WTC11 (cell line): ENCODE measurements around the gene TMEM135.

Experiments
- AFF4 ChIP-seq: sonication (generic); formaldehyde crosslinking; IDR thresholded peaks from 2 replicates; pipeline ENCODE4 v1.8.1; 2023; ENCODE audit warnings: mild to moderate bottlenecking, missing genetic modification reagents, borderline replicate concordance
- CTCF ChIP-seq: fragments of 200-600 bp; IDR thresholded peaks from 2 replicates; pipeline ENCODE4 v1.8.0; 2022; ENCODE audit warnings: antibody characterized with exemption
- FOXJ3 ChIP-seq: sonication (generic); formaldehyde crosslinking; IDR thresholded peaks from 2 replicates; pipeline ENCODE4 v1.9.0; 2021; ENCODE audit warnings: missing genetic modification reagents, mild to moderate bottlenecking, borderline replicate concordance
- MAX ChIP-seq: sonication (generic); formaldehyde crosslinking; IDR thresholded peaks from 2 replicates; pipeline ENCODE4 v1.8.0; 2022; ENCODE audit warnings: mild to moderate bottlenecking, missing genetic modification reagents
- MXD4 ChIP-seq: fragments of 250-450 bp; sonication (Bioruptor Pico); IDR thresholded peaks from 2 replicates; pipeline ENCODE4 v1.8.0; 2021; ENCODE audit warnings: mild to moderate bottlenecking, moderate library complexity, borderline replicate concordance
- NFATC4 ChIP-seq: fragments of 250-450 bp; sonication (Bioruptor Pico); IDR thresholded peaks from 2 replicates; pipeline ENCODE4 v1.9.0; 2021; ENCODE audit warnings: mild to moderate bottlenecking
- SP1 ChIP-seq: sonication (generic); formaldehyde crosslinking; conservative IDR thresholded peaks from 2 replicates; pipeline ENCODE4 v1.8.1; 2022; ENCODE audit warnings: missing genetic modification reagents
- USF1 ChIP-seq: sonication (generic); formaldehyde crosslinking; IDR thresholded peaks from 2 replicates; pipeline ENCODE4 v1.8.0; 2022; ENCODE audit warnings: mild to moderate bottlenecking, missing genetic modification reagents
- USF2 ChIP-seq: sonication (generic); formaldehyde crosslinking; IDR thresholded peaks from 2 replicates; pipeline ENCODE4 v1.8.1; 2023; ENCODE audit warnings: mild to moderate bottlenecking, missing genetic modification reagents, moderate library complexity
- ZBTB21 ChIP-seq: sonication (generic); formaldehyde crosslinking; IDR thresholded peaks from 2 replicates; pipeline ENCODE4 v1.8.1; 2023; ENCODE audit warnings: mild to moderate bottlenecking, missing genetic modification reagents, borderline replicate concordance
- ZNF121 ChIP-seq: sonication (generic); formaldehyde crosslinking; IDR thresholded peaks from 2 replicates; pipeline ENCODE4 v1.8.0; 2023; ENCODE audit warnings: missing genetic modification reagents

GRCh38 chr11:87317441-87317840, 279.7 kb downstream of the TMEM135 start:
- TF ChIP-seq CTCF (no peak), AFF4 (CRISPR knock-in tag) (no peak), MXD4 (CRISPR knock-in tag) (no peak), SP1 (CRISPR knock-in tag) (no peak), FOXJ3 (CRISPR knock-in tag) (no peak), USF1 (CRISPR knock-in tag) (no peak), NFATC4 (CRISPR knock-in tag) (no peak), MAX (CRISPR knock-in tag) (no peak), ZBTB21 (CRISPR knock-in tag) (no peak), ZNF121 (CRISPR knock-in tag) (no peak), USF2 (no peak)
